ENCODE data around the gene SH2D4B.

SH2D4B gene

GRCh38 chr10:80646366-80646765, 108.7 kb downstream of the SH2D4B start:
- DNase-seq (ENCODE audit: low read depth), result no peak

GRCh38 chr10:80647173-80647833, 109.6 kb downstream of the SH2D4B start:
- no peak for DNase-seq (ENCODE audit: low read depth)

GRCh38 chr10:80648106-80648505, 110.4 kb downstream of the SH2D4B start:
- no peak for DNase-seq (ENCODE audit: low read depth)

- DNase-seq (ENCODE audit: low read depth), result no peak
These were observed 111.5 kb downstream of the SH2D4B start for GRCh38 chr10:80649183-80649582.

- DNase-seq (ENCODE audit: low read depth), result no peak
These were observed 118.2 kb downstream of the SH2D4B start for GRCh38 chr10:80655898-80656297.

- no peak for DNase-seq (ENCODE audit: low read depth)
These were observed 120.4 kb downstream of the SH2D4B start for GRCh38 chr10:80658068-80658467.

- no peak for DNase-seq (ENCODE audit: low read depth)
These were observed 121.6 kb downstream of the SH2D4B start for GRCh38 chr10:80659289-80659688.

- DNase-seq (ENCODE audit: low read depth), result no peak
These were observed 122.6 kb downstream of the SH2D4B start for GRCh38 chr10:80660266-80660665.

- no peak for DNase-seq (ENCODE audit: low read depth)
These were observed 123.0 kb downstream of the SH2D4B start for GRCh38 chr10:80660736-80661135.

- DNase-seq (ENCODE audit: low read depth), result no peak
These were observed 123.8 kb downstream of the SH2D4B start for GRCh38 chr10:80661526-80661925.

GRCh38 chr10:80662429-80663261, 124.9 kb downstream of the SH2D4B start:
- peak; percentile 43 for DNase-seq (ENCODE audit: low read depth)

GRCh38 chr10:80664071-80664680, 126.5 kb downstream of the SH2D4B start:
- peak; percentile 8 for DNase-seq (ENCODE audit: low read depth)

GRCh38 chr10:80669485-80669884, 131.8 kb downstream of the SH2D4B start:
- DNase-seq (ENCODE audit: low read depth), result no peak

- no peak for DNase-seq (ENCODE audit: low read depth)
These were observed 133.1 kb downstream of the SH2D4B start for GRCh38 chr10:80670774-80671173.

GRCh38 chr10:80671847-80672246, 134.1 kb downstream of the SH2D4B start:
- no peak for DNase-seq (ENCODE audit: low read depth)

- DNase-seq (ENCODE audit: low read depth), result no peak
These were observed 134.9 kb downstream of the SH2D4B start for GRCh38 chr10:80672613-80673012.

- no peak for DNase-seq (ENCODE audit: low read depth)
These were observed 137.1 kb downstream of the SH2D4B start for GRCh38 chr10:80674809-80675208.

- DNase-seq (ENCODE audit: low read depth), result no peak
These were observed 143.4 kb downstream of the SH2D4B start for GRCh38 chr10:80681142-80681541.

- no peak for DNase-seq (ENCODE audit: low read depth)
These were observed 146.6 kb downstream of the SH2D4B start for GRCh38 chr10:80684259-80684658.

- no peak for DNase-seq (ENCODE audit: low read depth)
These were observed 147.7 kb downstream of the SH2D4B start for GRCh38 chr10:80685355-80685754.

GRCh38 chr10:80686734-80687475, 149.2 kb downstream of the SH2D4B start:
- no peak for DNase-seq (ENCODE audit: low read depth)

- no peak for DNase-seq (ENCODE audit: low read depth)
These were observed 149.7 kb downstream of the SH2D4B start for GRCh38 chr10:80687476-80687789.

- DNase-seq (ENCODE audit: low read depth), result no peak
These were observed 152.7 kb downstream of the SH2D4B start for GRCh38 chr10:80690434-80690833.

Data from GM04504 (cell line).